ENCODE measurements around the gene RNU5B-1. TPM values are rescaled to one million over a fixed set of nuclear protein-coding genes. Genes with fewer than 3 reads are reported as not detected.

Gene RNU5B-1
- polyA plus RNA-seq, 1 donor = not detected

DNA sequence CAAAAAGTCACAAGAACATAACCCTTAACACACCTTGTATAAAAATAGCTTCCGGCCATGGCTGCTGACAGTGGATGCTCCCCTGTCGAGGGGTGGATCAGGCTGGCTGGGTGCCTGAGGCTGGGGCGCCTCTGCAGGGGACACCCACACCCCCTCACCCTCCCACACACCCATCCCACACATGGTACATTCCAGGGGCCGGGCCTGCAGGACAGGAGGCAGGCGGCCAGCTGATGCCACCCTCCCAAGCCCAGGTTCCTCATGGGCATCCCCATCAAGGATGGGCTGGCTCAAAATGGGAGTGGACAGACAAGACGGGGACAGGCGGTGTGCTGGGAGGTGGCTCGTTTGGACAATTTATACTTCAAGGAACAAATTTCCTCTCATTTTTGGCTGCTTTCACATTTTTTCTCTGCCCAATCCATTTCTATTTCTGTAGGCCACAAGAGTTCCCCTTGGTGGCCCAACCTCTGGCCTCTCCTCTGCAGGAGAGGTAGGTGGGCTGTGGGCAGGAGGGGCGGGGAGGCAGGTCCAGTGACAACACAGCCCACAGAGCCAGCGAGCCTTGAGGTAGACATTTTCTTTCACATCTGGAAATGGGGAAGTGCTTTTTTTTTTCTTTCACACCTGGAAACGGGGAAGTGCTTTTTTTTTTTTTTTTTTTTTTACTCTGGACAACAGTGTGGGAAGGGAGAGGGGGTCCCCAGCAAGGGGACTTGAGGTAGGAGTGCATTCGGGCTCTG lies 23.3 kb downstream of the RNU5B-1 start:
- WGBS (ENCODE audit: insufficient coverage, low lambda C conversion rate) = no CpG with 5 or more reads among the region's 12 CpGs
- peaks cover 5% of the 10 kb centered on the region for H3K36me3 ChIP-seq (ENCODE audit: control insufficient read depth, insufficient read depth, low read length)
- no peak for DNase-seq
- H3K9me3 ChIP-seq (ENCODE audit: control insufficient read depth, low read depth, low read length) = no peaks in the 10 kb centered on the region
- H3K27ac ChIP-seq (ENCODE audit: low read length) = no peak overlapping the region
- peaks cover 3% of the 10 kb centered on the region for H3K4me1 ChIP-seq (ENCODE audit: control insufficient read depth, insufficient read depth, low read length)
- peaks cover 2% of the 10 kb centered on the region for H3K27me3 ChIP-seq (ENCODE audit: control insufficient read depth, insufficient read depth, low read length)
- H3K4me3 ChIP-seq (ENCODE audit: low read length) = no peak overlapping the region

- Histone ChIP-seq H3K9me3 (ENCODE audit: control insufficient read depth, low read depth, low read length) (no peaks in the 10 kb centered on the region), H3K4me3 (ENCODE audit: low read length) (no peak overlapping the region), H3K36me3 (ENCODE audit: control insufficient read depth, insufficient read depth, low read length) (peaks cover 5% of the 10 kb centered on the region), H3K27ac (ENCODE audit: low read length) (no peak overlapping the region), H3K4me1 (ENCODE audit: control insufficient read depth, insufficient read depth, low read length) (no peaks in the 10 kb centered on the region), H3K27me3 (ENCODE audit: control insufficient read depth, insufficient read depth, low read length) (peaks cover 2% of the 10 kb centered on the region)
- DNase-seq = no peak
- no CpG with 5 or more reads among the region's 21 CpGs for WGBS (ENCODE audit: insufficient coverage, low lambda C conversion rate)
Observed at GRCh38 chr15:65328506-65329287, 24.2 kb downstream of the RNU5B-1 start.

- H3K9me3 ChIP-seq (ENCODE audit: control insufficient read depth, low read depth, low read length) = no peaks in the 10 kb centered on the region
- peaks cover 5% of the 10 kb centered on the region for H3K36me3 ChIP-seq (ENCODE audit: control insufficient read depth, insufficient read depth, low read length)
- no peak overlapping the region for H3K4me3 ChIP-seq (ENCODE audit: low read length)
- no peaks in the 10 kb centered on the region for H3K4me1 ChIP-seq (ENCODE audit: control insufficient read depth, insufficient read depth, low read length)
- no peak for DNase-seq
- H3K27ac ChIP-seq (ENCODE audit: low read length) = no peak overlapping the region
- no CpG with 5 or more reads among the region's 21 CpGs for WGBS (ENCODE audit: insufficient coverage, low lambda C conversion rate)
- H3K27me3 ChIP-seq (ENCODE audit: control insufficient read depth, insufficient read depth, low read length) = peaks cover 2% of the 10 kb centered on the region
Observed at GRCh38 chr15:65329288-65329983, 25.0 kb downstream of the RNU5B-1 start.

GRCh38 chr15:65329984-65330735 lies 25.7 kb downstream of the RNU5B-1 start:
- no peak overlapping the region for H3K4me3 ChIP-seq (ENCODE audit: low read length)
- H3K27me3 ChIP-seq (ENCODE audit: control insufficient read depth, insufficient read depth, low read length) = peaks cover 2% of the 10 kb centered on the region
- H3K36me3 ChIP-seq (ENCODE audit: control insufficient read depth, insufficient read depth, low read length) = peaks cover 5% of the 10 kb centered on the region
- H3K9me3 ChIP-seq (ENCODE audit: control insufficient read depth, low read depth, low read length) = no peaks in the 10 kb centered on the region
- no peak overlapping the region for H3K27ac ChIP-seq (ENCODE audit: low read length)
- 100% methylated on average over 1 of the region's 18 CpGs for WGBS (ENCODE audit: insufficient coverage, low lambda C conversion rate)
- no peaks in the 10 kb centered on the region for H3K4me1 ChIP-seq (ENCODE audit: control insufficient read depth, insufficient read depth, low read length)
- no peak for DNase-seq

GRCh38 chr15:65330934-65331645 lies 26.6 kb downstream of the RNU5B-1 start:
- Histone ChIP-seq H3K36me3 (ENCODE audit: control insufficient read depth, insufficient read depth, low read length) (peaks cover 5% of the 10 kb centered on the region), H3K27ac (ENCODE audit: low read length) (no peak overlapping the region), H3K27me3 (ENCODE audit: control insufficient read depth, insufficient read depth, low read length) (peaks cover 2% of the 10 kb centered on the region), H3K4me1 (ENCODE audit: control insufficient read depth, insufficient read depth, low read length) (no peaks in the 10 kb centered on the region), H3K4me3 (ENCODE audit: low read length) (no peak overlapping the region), H3K9me3 (ENCODE audit: control insufficient read depth, low read depth, low read length) (no peaks in the 10 kb centered on the region)
- DNase-seq = no peak
- WGBS (ENCODE audit: insufficient coverage, low lambda C conversion rate) = no CpG with 5 or more reads among the region's 22 CpGs

- no peak for DNase-seq
- no peaks in the 10 kb centered on the region for H3K4me1 ChIP-seq (ENCODE audit: control insufficient read depth, insufficient read depth, low read length)
- no peak overlapping the region for H3K4me3 ChIP-seq (ENCODE audit: low read length)
- H3K27me3 ChIP-seq (ENCODE audit: control insufficient read depth, insufficient read depth, low read length) = no peaks in the 10 kb centered on the region
- no peaks in the 10 kb centered on the region for H3K9me3 ChIP-seq (ENCODE audit: control insufficient read depth, low read depth, low read length)
- H3K36me3 ChIP-seq (ENCODE audit: control insufficient read depth, insufficient read depth, low read length) = peaks cover 5% of the 10 kb centered on the region
- no CpG with 5 or more reads among the region's 7 CpGs for WGBS (ENCODE audit: insufficient coverage, low lambda C conversion rate)
- H3K27ac ChIP-seq (ENCODE audit: low read length) = no peak overlapping the region
Observed at GRCh38 chr15:65331811-65332210, 27.3 kb downstream of the RNU5B-1 start.

DNA sequence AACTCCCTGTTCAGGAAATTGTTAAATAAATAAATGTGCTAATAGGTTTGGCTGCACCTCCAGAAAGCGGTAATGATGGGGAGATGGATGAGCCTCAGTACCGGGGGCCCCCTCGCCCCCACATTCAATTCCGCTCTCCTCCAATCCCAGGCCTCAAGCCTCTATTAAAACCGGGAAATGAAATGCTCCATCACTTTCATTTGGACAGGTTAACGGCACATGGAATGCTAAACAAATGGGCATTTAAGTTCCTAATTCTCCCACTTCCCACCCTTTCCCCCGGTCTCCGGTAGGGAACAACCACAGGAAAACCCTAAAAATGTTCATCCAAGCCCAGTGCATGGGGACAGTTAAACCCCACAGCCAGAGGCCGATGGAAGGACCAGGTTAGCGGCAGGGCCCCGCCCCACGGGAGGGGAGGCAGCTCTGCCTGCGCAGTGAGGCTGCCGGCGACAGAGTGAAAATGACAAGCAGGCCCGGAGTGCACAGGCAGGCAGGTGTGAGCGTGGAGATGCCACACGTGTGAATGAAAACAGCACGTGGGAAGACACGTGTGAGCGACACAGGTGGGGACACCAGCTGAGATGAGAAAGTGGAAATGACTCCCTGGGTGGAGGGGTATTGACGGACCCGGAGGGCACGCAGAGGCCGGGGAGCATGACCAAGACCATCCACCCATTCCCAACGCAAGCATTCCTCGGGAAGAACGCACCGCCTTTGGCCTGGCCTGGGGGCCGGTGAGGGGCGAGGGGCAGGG lies 28.1 kb downstream of the RNU5B-1 start:
- H3K9me3 ChIP-seq (ENCODE audit: control insufficient read depth, low read depth, low read length) = no peaks in the 10 kb centered on the region
- H3K4me3 ChIP-seq (ENCODE audit: low read length) = no peak overlapping the region
- H3K27ac ChIP-seq (ENCODE audit: low read length) = no peak overlapping the region
- H3K36me3 ChIP-seq (ENCODE audit: control insufficient read depth, insufficient read depth, low read length) = peaks cover 5% of the 10 kb centered on the region
- WGBS (ENCODE audit: insufficient coverage, low lambda C conversion rate) = no CpG with 5 or more reads among the region's 31 CpGs
- H3K27me3 ChIP-seq (ENCODE audit: control insufficient read depth, insufficient read depth, low read length) = no peaks in the 10 kb centered on the region
- DNase-seq = no peak
- no peaks in the 10 kb centered on the region for H3K4me1 ChIP-seq (ENCODE audit: control insufficient read depth, insufficient read depth, low read length)

DNA sequence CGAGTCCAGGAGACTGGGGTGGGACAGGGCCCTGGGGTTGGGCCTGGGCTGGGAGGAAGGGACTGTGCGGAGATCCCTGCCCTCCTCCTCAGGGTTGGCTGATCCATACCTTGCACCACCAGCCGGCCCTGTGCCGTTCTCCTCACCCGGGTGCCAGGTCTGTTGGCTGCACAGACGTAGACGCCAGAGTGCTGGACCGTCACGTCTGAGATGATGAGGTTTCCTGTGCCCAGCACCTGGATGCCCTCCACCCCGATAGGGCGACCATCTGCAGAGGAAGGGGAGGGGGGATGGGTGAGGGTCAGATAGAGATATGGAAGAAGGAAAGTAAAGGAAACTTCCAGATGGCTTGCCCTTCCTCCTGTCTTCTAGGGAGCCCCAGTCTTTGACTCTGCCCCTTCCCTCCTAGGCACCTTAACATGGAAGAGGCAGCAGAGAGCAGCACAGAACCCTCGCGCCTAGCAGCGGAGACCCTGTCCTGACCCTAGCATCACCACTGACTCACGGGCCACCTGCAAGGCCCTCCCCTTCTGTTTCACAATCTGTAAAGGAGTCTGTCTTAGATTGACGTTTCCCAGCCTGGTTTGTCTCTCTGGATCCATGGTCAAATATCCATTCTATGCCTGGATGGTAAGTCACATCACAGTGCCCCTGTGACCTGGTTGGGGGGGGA lies 28.8 kb downstream of the RNU5B-1 start:
- H3K4me3 ChIP-seq (ENCODE audit: low read length) = no peak overlapping the region
- no CpG with 5 or more reads among the region's 16 CpGs for WGBS (ENCODE audit: insufficient coverage, low lambda C conversion rate)
- no peaks in the 10 kb centered on the region for H3K4me1 ChIP-seq (ENCODE audit: control insufficient read depth, insufficient read depth, low read length)
- H3K27ac ChIP-seq (ENCODE audit: low read length) = no peak overlapping the region
- H3K9me3 ChIP-seq (ENCODE audit: control insufficient read depth, low read depth, low read length) = no peaks in the 10 kb centered on the region
- H3K36me3 ChIP-seq (ENCODE audit: control insufficient read depth, insufficient read depth, low read length) = peaks cover 5% of the 10 kb centered on the region
- DNase-seq = no peak
- H3K27me3 ChIP-seq (ENCODE audit: control insufficient read depth, insufficient read depth, low read length) = no peaks in the 10 kb centered on the region

DNA sequence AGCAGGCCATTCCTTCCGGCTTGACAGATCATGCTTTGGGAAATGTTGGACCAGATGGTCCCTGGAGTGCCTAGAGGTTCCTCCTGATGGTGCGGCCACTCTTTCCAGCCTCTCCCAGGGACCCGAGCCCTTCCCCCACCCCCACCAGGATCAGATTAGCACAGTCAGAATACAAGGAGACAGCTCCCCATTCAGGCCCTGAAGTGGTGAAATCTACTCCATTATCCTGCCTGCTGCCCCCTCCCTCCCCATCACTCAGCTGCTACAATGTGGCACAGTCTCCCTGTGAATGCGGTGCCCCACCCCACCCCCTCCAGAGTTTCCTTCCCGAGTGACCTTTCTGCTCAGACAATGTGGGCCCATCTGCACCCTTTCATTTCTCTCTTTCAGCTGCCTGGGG lies 29.4 kb downstream of the RNU5B-1 start:
- Histone ChIP-seq H3K27me3 (ENCODE audit: control insufficient read depth, insufficient read depth, low read length) (no peaks in the 10 kb centered on the region), H3K4me3 (ENCODE audit: low read length) (no peak overlapping the region), H3K27ac (ENCODE audit: low read length) (no peak overlapping the region), H3K36me3 (ENCODE audit: control insufficient read depth, insufficient read depth, low read length) (peaks cover 5% of the 10 kb centered on the region), H3K4me1 (ENCODE audit: control insufficient read depth, insufficient read depth, low read length) (no peaks in the 10 kb centered on the region), H3K9me3 (ENCODE audit: control insufficient read depth, low read depth, low read length) (no peaks in the 10 kb centered on the region)
- no peak for DNase-seq
- no CpG with 5 or more reads among the region's 5 CpGs for WGBS (ENCODE audit: insufficient coverage, low lambda C conversion rate)
